GM18511 (cell line): ENCODE data around the gene KMT2D.

Experiments
- ATAC-seq: cut with Tn5 transposase; IDR thresholded peaks from one replicate; pipeline ENCODE4 v1.9.1; 2021; ENCODE audit warnings: mild to moderate bottlenecking, moderate library complexity; ENCODE audit not compliant: unreplicated experiment

Gene KMT2D, protein sequence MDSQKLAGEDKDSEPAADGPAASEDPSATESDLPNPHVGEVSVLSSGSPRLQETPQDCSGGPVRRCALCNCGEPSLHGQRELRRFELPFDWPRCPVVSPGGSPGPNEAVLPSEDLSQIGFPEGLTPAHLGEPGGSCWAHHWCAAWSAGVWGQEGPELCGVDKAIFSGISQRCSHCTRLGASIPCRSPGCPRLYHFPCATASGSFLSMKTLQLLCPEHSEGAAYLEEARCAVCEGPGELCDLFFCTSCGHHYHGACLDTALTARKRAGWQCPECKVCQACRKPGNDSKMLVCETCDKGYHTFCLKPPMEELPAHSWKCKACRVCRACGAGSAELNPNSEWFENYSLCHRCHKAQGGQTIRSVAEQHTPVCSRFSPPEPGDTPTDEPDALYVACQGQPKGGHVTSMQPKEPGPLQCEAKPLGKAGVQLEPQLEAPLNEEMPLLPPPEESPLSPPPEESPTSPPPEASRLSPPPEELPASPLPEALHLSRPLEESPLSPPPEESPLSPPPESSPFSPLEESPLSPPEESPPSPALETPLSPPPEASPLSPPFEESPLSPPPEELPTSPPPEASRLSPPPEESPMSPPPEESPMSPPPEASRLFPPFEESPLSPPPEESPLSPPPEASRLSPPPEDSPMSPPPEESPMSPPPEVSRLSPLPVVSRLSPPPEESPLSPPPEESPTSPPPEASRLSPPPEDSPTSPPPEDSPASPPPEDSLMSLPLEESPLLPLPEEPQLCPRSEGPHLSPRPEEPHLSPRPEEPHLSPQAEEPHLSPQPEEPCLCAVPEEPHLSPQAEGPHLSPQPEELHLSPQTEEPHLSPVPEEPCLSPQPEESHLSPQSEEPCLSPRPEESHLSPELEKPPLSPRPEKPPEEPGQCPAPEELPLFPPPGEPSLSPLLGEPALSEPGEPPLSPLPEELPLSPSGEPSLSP (N-terminal part only)

DNA sequence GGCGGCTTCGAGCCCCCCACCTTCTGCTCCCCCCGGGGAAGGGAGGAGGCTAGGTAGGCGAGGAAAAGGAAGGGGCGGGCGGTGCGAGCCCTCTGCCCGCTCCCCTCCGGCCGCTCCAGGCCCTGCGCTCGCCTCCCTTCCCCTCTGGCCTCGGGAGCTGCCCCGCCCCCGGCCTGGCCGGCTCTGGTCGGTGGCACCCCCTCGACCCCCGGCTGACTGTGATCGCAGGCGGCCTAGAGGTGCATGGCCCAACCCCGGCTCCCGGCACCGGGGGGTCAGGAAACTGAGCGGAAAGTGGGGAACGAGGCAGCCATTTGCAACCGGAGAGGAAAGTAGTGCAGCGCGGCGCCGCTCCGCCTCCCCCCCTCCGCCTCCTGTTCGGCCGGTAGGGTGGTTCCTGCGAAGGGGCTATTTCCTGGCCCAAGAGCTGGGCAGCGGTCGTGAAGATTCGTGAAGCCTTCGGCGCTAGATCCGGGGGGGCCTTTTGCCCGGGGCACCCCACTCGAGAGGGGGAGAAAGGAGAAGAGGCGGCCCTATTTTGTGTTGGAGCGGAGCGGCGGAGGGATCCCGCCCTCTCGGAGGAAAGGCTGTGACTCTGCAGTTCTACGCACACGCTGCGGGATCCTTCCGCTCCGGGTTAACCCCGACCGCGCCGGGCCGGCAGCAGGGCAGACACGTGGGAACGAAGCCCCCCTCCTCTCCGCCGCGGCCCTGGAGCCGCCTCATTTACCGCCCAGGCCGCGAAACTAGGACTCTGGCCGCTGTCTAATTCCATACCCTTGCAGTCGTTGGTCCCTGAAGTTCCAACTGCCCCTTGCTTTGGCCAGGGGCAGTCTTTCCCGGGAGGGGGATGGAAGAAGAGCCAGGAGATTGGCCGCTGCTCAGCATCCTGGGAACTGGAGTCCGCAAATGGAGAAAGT is at the start of gene KMT2D:
TSS of gene KMT2D (minus strand) at position 558 of the 920 bp plus-strand sequence. CDS start 5,470 bp downstream, outside the sequence.
- peak; percentile 62 for ATAC-seq

DNA sequence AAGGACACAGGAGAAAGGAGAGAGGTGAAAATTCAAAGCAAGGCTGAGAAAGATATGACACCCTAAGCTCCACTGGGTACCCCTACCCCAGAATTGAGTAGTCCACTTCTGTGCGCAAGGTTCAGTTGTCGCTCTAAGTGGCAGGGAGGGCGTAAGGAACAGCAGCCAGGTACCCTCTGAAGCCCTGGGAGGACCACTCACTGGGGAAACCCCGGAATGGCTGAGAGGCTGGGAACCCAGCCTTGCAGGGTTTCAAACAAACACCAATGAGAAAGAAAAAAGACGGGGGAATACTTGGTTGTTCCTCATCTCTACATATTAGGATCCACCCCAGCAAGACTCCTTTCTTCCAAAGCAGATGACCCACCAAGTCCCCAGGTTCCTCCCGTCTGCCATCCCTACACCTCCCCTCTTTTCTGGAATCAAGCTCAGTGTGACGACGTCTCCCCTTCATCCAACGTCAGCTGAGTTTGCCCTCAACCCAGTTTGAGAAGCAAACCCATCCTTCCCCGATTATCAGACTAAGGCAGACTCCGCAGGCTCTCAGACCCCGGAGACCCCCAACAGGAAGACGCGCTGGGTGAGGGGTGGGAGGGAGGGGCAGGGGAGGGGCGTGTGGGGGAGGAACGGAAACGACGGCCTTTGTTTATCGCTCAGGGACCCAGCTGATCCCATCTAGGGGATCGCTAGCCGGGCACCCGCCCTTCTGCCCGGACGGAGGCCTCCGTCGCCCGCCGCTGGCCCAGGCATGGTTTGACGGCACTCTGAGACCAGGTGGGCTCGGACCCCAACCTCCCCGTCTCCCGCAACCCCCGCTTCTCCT is 49.3 kb upstream of the KMT2D start:
- ATAC-seq = no peak

DNA sequence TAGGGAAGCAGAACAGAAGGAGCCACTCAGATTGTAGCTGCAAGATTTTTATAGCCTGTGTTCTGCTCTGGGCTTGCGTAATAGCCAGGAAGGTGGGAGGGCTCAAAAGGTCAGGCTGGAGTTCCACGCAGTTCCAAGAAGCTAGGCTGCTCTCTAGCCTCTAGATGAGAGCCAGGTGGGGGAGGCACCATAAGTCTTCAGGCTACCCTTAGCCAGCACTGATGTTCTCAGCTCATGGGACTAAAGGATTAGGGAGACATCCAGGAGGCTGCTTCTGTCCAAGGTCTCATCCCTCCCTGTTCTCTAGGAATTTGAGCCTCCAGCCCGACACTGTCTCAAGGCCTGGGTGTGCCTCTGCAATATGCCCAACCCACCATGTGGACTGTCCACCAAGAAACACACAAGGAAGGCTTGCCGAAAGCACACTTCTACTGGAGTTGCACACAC is 48.4 kb upstream of the KMT2D start:
- ATAC-seq = no peak

DNA sequence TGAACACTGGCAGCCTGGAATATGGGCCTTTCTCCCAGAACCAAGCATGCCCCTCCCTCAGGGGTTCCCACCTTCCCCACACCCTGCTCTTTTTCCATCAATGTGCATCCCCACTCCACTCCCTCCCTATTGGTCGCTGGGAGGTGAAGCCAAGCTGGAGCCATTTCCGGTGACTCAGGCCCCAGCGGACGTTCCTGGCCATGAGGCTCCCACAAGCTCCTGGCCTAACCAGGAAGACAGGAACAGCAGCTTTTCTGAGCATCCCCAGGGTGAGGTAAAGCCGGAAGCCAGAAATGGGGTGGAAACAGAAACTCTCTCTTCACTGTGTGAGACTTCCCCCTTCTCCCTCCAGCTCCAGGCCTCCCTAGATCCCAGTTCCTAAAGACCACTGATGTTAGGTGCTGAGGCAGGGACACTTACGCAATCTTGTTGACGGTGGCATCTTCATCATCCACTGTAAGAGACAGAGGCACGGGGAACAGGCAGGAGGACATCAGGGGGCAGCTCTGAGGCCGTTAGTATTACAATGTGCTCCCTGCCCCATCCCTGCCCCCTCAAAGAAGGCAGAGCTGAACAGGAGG is 45.0 kb upstream of the KMT2D start:
- ATAC-seq = no peak

DNA sequence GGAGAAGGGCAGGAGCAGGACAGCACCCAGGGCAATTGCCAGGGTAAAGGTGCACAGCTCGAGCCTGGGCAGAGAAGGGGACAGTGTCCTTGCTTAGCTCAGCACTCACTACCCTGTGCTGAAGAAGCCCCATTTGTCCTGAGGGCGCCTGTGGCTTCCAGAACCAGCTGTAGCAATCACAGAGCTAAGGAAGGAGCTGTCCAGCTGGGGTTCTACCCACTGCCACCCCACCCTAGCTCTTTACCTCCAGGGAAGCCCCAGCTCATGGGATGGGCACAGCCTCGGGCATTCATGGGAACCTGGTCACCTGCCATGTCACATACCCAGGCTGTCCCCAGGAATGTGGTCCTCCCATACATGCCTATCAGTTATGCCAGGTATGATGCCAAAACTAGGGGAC is 44.2 kb upstream of the KMT2D start:
- ATAC-seq = no peak

DNA sequence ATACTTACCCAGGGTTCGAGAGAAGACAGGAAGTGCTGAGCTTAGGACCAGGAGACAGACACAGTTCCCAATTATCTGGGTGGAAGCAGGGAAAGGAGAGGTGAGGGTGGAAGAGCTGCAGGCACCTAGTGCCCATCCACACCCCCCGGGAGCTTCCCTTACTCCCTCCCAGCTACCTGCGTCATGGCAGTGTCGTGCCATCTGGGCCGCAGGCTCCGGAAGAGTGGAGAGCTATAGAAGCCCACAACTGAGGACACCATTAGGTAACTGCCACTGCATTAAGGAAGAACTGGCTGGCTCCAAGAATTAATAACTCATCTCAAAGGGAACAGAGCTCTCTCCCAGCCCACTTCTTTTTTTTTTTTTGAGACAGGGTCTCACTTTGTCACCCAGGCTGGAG is 39.8 kb upstream of the KMT2D start:
- no peak for ATAC-seq

DNA sequence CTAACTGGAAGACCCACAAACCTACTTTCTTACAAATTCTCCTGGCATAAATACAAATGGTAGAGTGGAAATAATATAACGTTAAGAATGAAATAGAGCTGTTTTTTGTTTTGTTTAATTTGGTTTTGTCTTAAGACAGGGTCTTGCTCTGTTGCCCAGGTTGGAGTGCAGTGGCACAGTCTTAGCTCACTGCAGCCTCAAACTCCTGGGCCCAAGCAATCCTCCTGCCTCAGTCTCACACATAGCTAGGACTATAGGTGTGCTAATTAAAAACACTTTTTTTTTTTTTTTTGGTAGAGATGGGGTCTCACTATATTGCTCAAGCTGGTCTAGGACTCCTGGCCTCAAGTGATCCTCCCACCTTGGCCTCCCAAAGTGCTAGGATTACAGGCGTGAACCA is 38.1 kb upstream of the KMT2D start:
- no peak for ATAC-seq

DNA sequence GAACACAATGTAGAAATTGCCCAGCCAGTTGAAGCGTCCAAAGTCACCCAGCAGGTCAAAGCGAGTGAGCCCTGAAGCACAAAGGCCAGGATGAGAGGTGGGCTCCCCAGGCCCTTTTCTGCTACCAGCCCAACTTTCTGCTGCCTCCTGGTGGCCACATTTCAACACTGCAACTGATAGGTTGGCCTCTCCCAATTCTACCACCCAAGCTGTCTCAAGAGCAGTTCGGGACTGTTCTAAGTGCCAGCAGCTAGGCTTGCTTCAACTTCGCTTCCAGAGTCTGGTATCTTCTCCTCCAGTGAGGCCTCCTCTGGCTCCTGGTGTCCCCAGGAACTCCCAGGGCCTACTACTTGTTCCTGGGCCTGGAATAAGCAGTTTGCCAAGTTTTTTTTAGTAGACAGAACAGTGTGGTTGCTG is 37.4 kb upstream of the KMT2D start:
- ATAC-seq = no peak

DNA sequence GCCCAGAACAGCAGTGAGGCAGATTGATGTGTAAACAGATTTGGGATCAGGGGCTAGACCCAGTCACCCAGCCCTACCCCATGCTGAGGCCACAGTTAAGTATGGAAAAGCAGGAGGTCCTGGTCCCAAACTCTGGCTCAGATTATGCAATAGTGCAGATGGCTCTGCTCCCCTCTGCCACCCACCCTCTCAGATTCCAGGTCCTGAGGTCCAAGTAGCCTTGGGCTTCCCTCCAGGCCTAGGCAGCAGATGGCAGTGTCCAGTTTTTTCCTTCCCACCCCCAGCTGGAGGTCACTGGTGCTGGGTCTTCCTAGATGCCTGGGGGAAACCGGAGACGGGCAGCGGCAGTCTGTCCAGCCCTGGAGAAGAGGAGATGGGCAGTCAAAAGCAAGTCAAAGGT is 36.8 kb upstream of the KMT2D start:
- ATAC-seq = no peak

DNA sequence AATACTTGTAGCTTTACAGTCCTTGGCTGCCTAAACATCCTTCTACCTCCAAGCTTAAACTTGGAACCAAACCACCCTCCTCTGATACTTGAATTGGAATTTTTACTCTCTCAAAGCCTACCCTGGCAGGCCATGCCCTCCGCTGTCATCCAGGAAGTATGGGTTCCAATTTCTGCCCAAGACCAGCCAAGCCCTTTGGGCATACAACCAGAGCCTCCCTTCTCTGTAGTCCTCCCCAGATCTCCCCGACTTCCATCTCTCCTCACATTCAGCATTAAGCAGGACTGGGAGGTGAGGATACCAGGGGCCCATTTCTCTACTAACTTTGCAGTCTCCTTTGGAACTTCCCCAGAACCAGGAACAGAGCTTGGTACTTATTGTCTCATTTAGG is 34.4 kb upstream of the KMT2D start:
- no peak for ATAC-seq

DNA sequence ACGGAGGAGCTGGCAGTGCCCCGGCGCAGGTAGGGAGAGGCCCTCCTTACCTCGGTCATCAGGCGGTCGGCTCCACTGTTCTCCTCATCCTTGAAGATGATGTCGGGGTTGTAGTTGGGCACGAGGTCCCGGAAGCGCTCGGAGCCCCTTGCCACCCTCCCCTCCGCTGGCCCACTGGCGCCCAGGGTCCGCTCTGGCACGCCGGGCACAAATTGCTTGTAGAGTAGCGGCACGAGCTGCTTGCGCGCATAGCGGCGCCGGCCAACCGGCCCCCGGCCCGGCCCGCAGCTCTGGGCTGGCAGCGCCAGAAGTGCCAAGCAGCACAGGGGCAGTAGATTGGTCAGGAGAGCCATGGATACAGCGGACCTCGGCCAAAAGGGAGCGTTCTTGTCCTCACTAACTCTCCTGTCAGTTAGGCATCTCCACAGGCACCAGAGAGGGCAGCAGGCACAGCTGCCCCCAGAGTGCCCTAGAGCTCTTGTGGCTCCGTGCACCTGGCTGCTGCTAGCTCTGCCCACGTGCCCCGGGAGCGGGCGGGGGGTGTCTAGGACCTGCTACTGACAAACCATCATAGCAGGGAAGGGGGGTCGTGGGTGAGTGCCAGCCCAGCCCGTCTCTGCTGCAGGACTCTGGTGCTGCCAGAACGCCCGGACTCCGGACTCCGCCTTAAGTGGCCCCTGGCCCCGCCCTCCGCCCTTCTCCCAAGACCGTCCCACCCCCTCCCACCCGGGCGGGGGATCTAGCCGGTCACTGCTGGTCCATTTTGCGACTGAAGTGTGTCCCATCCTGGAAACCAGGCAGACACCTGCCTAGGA is 33.8 kb upstream of the KMT2D start, which contains the start of gene DHH:
TSS of gene DHH (minus strand) at position 642 of the 815 bp plus-strand sequence. CDS start at position 353, 289 bp downstream.
- ATAC-seq = no peak

DNA sequence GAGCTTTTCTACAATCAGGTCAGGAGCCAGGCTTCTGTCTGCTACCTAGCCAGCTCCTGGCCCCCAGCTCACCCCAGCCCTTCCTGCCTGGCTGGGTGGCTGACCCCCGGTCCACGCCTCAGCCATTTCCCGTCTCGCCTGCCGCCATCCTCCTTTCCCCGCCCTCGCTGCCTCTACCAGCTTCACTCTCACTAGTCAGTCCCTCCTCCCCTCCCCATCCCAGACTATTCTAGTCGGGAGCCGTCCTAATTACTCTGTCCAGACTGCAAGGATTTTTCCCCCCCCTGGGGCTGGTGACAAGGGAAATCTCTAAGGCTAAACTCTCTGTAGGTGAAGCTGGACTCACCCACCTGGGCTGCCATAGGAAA is 33.2 kb upstream of the KMT2D start:
- ATAC-seq = no peak

DNA sequence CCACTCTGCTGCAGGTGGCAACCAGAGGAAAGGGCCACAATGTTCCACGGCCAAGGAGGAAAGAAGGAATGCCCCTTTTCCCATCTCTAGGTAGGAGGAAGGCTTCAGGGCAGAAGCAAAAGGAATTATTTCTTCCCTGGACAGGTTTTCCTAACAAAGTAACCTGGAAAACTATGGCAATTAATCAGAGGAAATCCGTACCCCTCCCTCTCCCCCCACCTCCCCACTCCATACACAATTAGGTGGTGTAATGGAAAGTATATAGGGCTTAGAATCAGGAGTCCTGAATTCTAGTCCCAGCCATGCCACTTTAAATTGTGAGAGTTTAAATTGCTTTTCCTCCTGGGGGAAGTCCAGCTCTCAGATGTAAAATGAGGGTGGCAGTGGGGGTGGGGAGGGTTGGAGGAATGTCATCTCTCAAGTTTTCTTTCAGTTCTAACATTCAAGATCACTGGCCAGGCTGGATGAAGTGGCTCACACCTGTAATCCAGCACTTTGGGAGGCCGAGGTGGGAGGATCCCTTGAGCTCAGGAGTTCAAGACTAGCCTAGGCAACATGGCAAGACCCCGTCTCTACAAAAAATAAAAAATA is 32.3 kb upstream of the KMT2D start:
- no peak for ATAC-seq

DNA sequence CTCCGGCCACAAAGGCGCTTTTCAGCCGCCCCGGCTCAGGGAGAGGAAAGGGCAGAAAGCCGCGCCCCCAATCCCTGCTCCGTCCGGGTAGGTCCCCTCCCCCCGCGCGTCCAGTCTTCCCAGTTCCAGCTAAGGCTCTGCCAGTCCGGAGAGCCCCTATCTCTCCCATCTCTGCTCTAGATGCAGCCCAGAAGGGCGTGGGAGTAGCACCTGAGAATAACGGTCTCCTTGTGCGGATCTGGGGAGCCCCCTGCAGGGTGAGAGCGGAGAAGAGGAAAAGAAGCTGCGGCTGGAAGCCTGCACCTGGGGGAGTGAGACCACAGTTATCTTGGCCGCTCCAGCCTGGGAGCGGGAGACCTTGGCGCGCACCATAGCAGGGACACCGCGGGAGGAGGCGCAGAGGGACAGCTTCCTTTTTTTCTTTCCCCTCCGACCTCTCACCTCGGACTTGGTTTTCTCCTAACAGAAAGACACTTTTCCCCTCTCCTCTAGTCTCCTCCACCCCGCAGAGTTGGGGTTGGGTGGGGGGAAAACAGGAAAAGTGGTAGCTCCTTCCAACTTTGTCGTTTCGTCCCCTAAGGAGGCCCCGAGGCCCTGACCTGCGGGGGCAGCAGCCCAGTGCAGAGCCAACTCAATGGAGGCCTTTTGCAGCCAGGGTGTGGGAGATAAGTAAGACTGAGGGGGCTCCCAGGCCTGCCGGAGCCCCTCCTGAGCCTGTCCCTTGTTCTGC is 31.7 kb upstream of the KMT2D start:
- no peak for ATAC-seq

DNA sequence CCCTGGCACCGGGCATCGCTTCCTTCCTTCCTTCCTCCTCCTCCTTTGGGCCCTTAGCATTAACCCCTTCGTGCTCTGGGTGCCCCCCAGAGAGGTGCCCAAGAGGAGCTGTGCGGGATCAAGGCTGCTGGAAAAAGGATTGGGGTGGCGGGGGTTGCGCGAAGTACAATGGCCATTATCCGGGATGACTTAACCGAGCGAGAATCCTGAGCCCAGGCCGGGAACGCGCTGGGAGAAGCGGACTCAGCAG is 31.2 kb upstream of the KMT2D start:
- ATAC-seq = no peak

DNA sequence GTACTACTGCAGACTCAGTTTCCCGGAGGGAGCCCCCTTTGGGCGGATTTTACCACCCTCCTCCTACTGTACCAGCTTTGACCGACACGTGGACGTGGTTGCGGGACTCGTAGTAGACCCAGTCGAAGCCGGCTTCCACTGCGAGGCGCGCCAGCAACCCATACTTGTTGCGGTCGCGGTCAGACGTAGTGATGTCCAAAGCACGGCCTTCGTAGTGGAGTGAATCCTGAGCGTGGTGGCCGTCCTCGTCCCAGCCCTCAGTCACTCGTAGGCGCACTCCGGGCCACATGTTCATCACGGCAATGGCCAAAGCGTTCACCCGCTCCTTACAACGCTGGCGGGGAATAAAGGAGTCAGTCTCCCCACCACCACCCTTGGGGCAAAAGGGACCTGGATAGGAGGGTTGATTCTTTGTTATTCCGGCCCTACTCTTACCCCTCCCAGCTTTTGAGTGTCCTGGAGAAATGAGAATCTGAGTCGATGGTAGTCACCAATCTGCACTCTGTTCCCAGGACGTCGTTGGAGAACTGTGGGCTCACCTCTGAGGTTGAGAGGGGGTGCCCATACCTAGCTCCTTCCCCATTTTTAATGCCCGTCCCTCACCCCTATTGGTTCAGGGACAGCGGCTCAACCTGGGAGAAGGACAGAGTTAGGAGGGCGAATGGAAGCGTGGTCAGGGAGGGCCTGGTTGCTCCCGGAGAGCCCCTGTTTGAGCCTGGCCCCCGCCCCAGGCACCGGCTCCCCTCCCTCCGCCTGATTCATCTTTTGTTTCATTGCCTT is 30.7 kb upstream of the KMT2D start:
- ATAC-seq = no peak
